ENCODE measurements around the gene TSC22D1. TPM values are rescaled to one million over a fixed set of nuclear protein-coding genes. Genes with fewer than 3 reads are reported as not detected.
A peak's percentile ranks its signal among the peaks of the same experiment; 100 is the strongest.

The TSC22D1 gene
- total RNA-seq, 1 experiment from 2014 or later: 79.2 TPM

- Histone ChIP-seq H2AFZ (no peak overlapping the region), H3K4me3 (no peak overlapping the region; the same call in 1 of the 2 replicates), H3K9me2 (ENCODE audit: insufficient read depth) (no peaks in the 10 kb centered on the region), H3F3A (ENCODE audit: insufficient read depth, low read depth) (peaks cover 40% of the 10 kb centered on the region), H3K4me1 (replicated peaks; ENCODE audit: insufficient read depth) (peaks cover 30% of the 10 kb centered on the region), H3K9me3 (ENCODE audit: insufficient read depth, low read depth) (no peaks in the 10 kb centered on the region), H3K27ac (peak overlapping the region; percentile 23; the same call in 1 of the 2 replicates), H3K79me2 (ENCODE audit: low read depth) (peaks cover 77% of the 10 kb centered on the region), H3K27me3 (ENCODE audit: insufficient read depth, low read depth) (no peaks in the 10 kb centered on the region), H4K20me1 (ENCODE audit: insufficient read depth) (peaks cover 15% of the 10 kb centered on the region), H3K36me3 (ENCODE audit: low read depth) (peaks cover 17% of the 10 kb centered on the region), H3K4me2 (peak overlapping the region; percentile 90)
- TF ChIP-seq CTCF (conservative IDR thresholded peaks at IDR 0.05): 0 out of 2 replicates have a peak, but pooled peaks have one; percentile 5
- no peak for TF ChIP-seq EZH2 (IDR thresholded peaks at IDR 0.05; ENCODE audit: low read depth)
- CTCF ChIA-PET: no interaction called here
- POLR2A ChIA-PET (ENCODE audit: unreplicated experiment): interaction anchor here (0.5 kb wide), 1 partner anchor 132 kb away, joined by 3 read pairs; no protein-coding TSS in a partner anchor
- intact Hi-C loops (cut with micrococcal nuclease; ENCODE audit: unreplicated experiment): loop anchor here (1.0 to 5.0 kb wide), 3 partner anchors 34 to 530 kb away; no protein-coding TSS in a partner anchor
- BruUV-seq (replicated peaks): no TSS peak
- DNase-seq: no peak
Observed at GRCh38 chr13:44438234-44438579, 137.9 kb downstream of the TSC22D1 start.

- Histone ChIP-seq H3K4me3 (peak overlapping the region; percentile 86), H3K4me2 (peak overlapping the region; percentile 90), H3K9me3 (ENCODE audit: insufficient read depth, low read depth) (no peaks in the 10 kb centered on the region), H3K36me3 (ENCODE audit: low read depth) (peaks cover 23% of the 10 kb centered on the region), H3K27ac (peak overlapping the region; percentile 77), H3K79me2 (ENCODE audit: low read depth) (peaks cover 76% of the 10 kb centered on the region), H3K4me1 (replicated peaks; ENCODE audit: insufficient read depth) (peaks cover 33% of the 10 kb centered on the region), H4K20me1 (ENCODE audit: insufficient read depth) (peaks cover 15% of the 10 kb centered on the region), H3K27me3 (ENCODE audit: insufficient read depth, low read depth) (no peaks in the 10 kb centered on the region), H3K9me2 (ENCODE audit: insufficient read depth) (no peaks in the 10 kb centered on the region), H3F3A (ENCODE audit: insufficient read depth, low read depth) (peaks cover 46% of the 10 kb centered on the region), H2AFZ (no peak overlapping the region)
- ChIA-PET CTCF (interaction anchor here (0.5 to 1.5 kb wide), 3 partner anchors 137 to 529 kb away, joined by 6 to 10 read pairs (median 7); no protein-coding TSS in a partner anchor), POLR2A (ENCODE audit: unreplicated experiment) (interaction anchor here (0.6 to 1.5 kb wide), 16 partner anchors 34 to 1204 kb away, joined by 3 to 16 read pairs (median 7); no protein-coding TSS in a partner anchor)
- intact Hi-C loops (cut with micrococcal nuclease; ENCODE audit: unreplicated experiment): loop anchor here (1.0 to 5.0 kb wide), 6 partner anchors 35 to 529 kb away; no protein-coding TSS in a partner anchor
- TF ChIP-seq CTCF (conservative IDR thresholded peaks at IDR 0.05) (peak; percentile 70), EZH2 (IDR thresholded peaks at IDR 0.05; ENCODE audit: low read depth) (no peak)
- peak in 1 of 2 experiments; percentile 40 for DNase-seq
- no TSS peak for BruUV-seq (replicated peaks)
Observed at GRCh38 chr13:44437356-44438233, 138.5 kb downstream of the TSC22D1 start.

- H3K79me2 ChIP-seq (ENCODE audit: low read depth): peaks cover 68% of the 10 kb centered on the region
- CTCF ChIA-PET: interaction anchor here (0.5 to 1.5 kb wide), 4 partner anchors 136 to 528 kb away, joined by 3 to 10 read pairs (median 6); no protein-coding TSS in a partner anchor
- H2AFZ ChIP-seq: peak overlapping the region; percentile 69; the same call in 1 of the 2 replicates
Observed at GRCh38 chr13:44436589-44437337, 139.4 kb downstream of the TSC22D1 start.

More at GRCh38 chr13:44436589-44437337, 139.4 kb downstream of the TSC22D1 start:
- no peaks in the 10 kb centered on the region for H3K27me3 ChIP-seq (ENCODE audit: insufficient read depth, low read depth)
- peak overlapping the region; percentile 86 for H3K4me3 ChIP-seq
- intact Hi-C loops (cut with micrococcal nuclease; ENCODE audit: unreplicated experiment): loop anchor here (1.0 to 5.0 kb wide), 5 partner anchors 36 to 449 kb away; no protein-coding TSS in a partner anchor
- peaks cover 55% of the 10 kb centered on the region for H3F3A ChIP-seq (ENCODE audit: insufficient read depth, low read depth)
- POLR2A ChIA-PET (ENCODE audit: unreplicated experiment): interaction anchor here (0.5 to 1.5 kb wide), 22 partner anchors 33 to 978 kb away, joined by 3 to 26 read pairs (median 7); no protein-coding TSS in a partner anchor
- no peaks in the 10 kb centered on the region for H3K9me3 ChIP-seq (ENCODE audit: insufficient read depth, low read depth)
- H4K20me1 ChIP-seq (ENCODE audit: insufficient read depth): peaks cover 15% of the 10 kb centered on the region
- H3K4me1 ChIP-seq (replicated peaks; ENCODE audit: insufficient read depth): peaks cover 33% of the 10 kb centered on the region
- H3K9me2 ChIP-seq (ENCODE audit: insufficient read depth): no peaks in the 10 kb centered on the region
- TF ChIP-seq CTCF (conservative IDR thresholded peaks at IDR 0.05) (no peak), EZH2 (IDR thresholded peaks at IDR 0.05; ENCODE audit: low read depth) (no peak)
- peak; percentile 73 to 87 for DNase-seq
- BruUV-seq (replicated peaks): no TSS peak
- peak overlapping the region; percentile 93 for H3K27ac ChIP-seq
- peaks cover 23% of the 10 kb centered on the region for H3K36me3 ChIP-seq (ENCODE audit: low read depth)
- H3K4me2 ChIP-seq: peak overlapping the region; percentile 90

All from PC-9 (cell line).